PC-9 (cell line): ENCODE results near the gene GRM1. TPM values are rescaled to one million over a fixed set of nuclear protein-coding genes. Genes with fewer than 3 reads are reported as not detected.

Source experiments
- BruUV-seq: library from RNA; stranded (reverse); fragments of 400-500 nt; replicated peaks from 2 replicates; lab custom pipeline; 2021; lab: Mats Ljungman, UMichigan
- CTCF ChIA-PET: fragments of 300-600 bp; sonication (Branson Sonifier 250); formaldehyde crosslinking; loops from one replicate; lab custom pipeline; 2022; ENCODE audit warnings: antibody characterized with exemption; lab: Charles Lee
- POLR2A ChIA-PET: fragments of 300-600 bp; sonication (Branson Sonifier 250); formaldehyde crosslinking; loops from one replicate; lab custom pipeline; 2022; ENCODE audit warnings: antibody characterized with exemption; ENCODE audit not compliant: unreplicated experiment; lab: Charles Lee
- DNase-seq, 2 experiments: peaks; one replicate each; pipeline versions ENCODE4 v3.0.0 to v3.0.0-alpha.2; 2015 to 2022; ENCODE audit warnings: mixed read lengths in 1 of 2
- H2AFZ ChIP-seq: fragments of 200-600 bp; sonication (generic); 2 replicates; pipeline ENCODE4 v1.8.1; 2017; ENCODE audit warnings: antibody characterized with exemption
- H3F3A ChIP-seq: fragments of 200-600 bp; sonication (generic); 2 replicates; pipeline ENCODE4 v1.8.1; 2017; ENCODE audit warnings: antibody characterized with exemption, mild to moderate bottlenecking, low read depth; ENCODE audit not compliant: insufficient read depth
- H3K27ac ChIP-seq: fragments of 200-600 bp; sonication (generic); 2 replicates; pipeline ENCODE4 v1.6.1; 2016; ENCODE audit warnings: mixed run types
- H3K27me3 ChIP-seq: fragments of 200-600 bp; sonication (generic); 2 replicates; pipeline ENCODE4 v1.6.1; 2016; ENCODE audit warnings: low read depth, mixed run types; ENCODE audit not compliant: insufficient read depth
- H3K36me3 ChIP-seq: fragments of 200-600 bp; sonication (generic); 2 replicates; pipeline ENCODE4 v1.6.1; 2016; ENCODE audit warnings: low read depth, mixed run types
- H3K4me1 ChIP-seq: fragments of 200-600 bp; sonication (generic); replicated peaks from 2 replicates; pipeline ENCODE4 v1.6.1; 2016; ENCODE audit warnings: mixed run types; ENCODE audit not compliant: insufficient read depth
- H3K4me2 ChIP-seq: fragments of 200-600 bp; sonication (generic); 2 replicates; pipeline ENCODE4 v1.6.1; 2017; ENCODE audit warnings: mixed run types
- H3K4me3 ChIP-seq: fragments of 200-600 bp; sonication (generic); 2 replicates; pipeline ENCODE4 v1.6.1; 2016; ENCODE audit warnings: mixed run types
- H3K79me2 ChIP-seq: fragments of 200-600 bp; sonication (generic); 2 replicates; pipeline ENCODE4 v1.6.1; 2017; ENCODE audit warnings: low read depth, mixed run types
- H3K9me2 ChIP-seq: fragments of 200-600 bp; sonication (generic); 2 replicates; pipeline ENCODE4 v1.8.1; 2017; ENCODE audit warnings: mild to moderate bottlenecking; ENCODE audit not compliant: insufficient read depth
- H3K9me3 ChIP-seq: fragments of 200-600 bp; sonication (generic); 2 replicates; pipeline ENCODE4 v1.8.1; 2016; ENCODE audit warnings: low read depth; ENCODE audit not compliant: insufficient read depth
- H4K20me1 ChIP-seq: fragments of 200-600 bp; sonication (generic); 2 replicates; pipeline ENCODE4 v1.8.1; 2017; ENCODE audit not compliant: insufficient read depth
- EZH2 ChIP-seq: fragments of 200-600 bp; sonication (generic); IDR thresholded peaks from 2 replicates; pipeline ENCODE4 v1.8.0; 2017; ENCODE audit warnings: antibody characterized with exemption, low read depth
- intact Hi-C: fragments of 100-400 bp; cut with micrococcal nuclease; formaldehyde crosslinking; loops from one replicate; pipeline ENCODE4 v1.10.0; 2022; ENCODE audit not compliant: unreplicated experiment
- total RNA-seq: library from RNA; stranded (reverse); gene quantifications from 2 replicates; pipeline ENCODE4 v1.2.3, GENCODE V29; 2021
- TF ChIP-seq, protein P1 (sequence below): fragments of 200-600 bp; sonication (generic); conservative IDR thresholded peaks from 2 replicates; pipeline ENCODE4 v1.6.1; 2017; ENCODE audit warnings: mixed run types, antibody characterized with exemption, mild to moderate bottlenecking, moderate library complexity

Gene GRM1
- total RNA-seq, 1 experiment from 2014 or later: 0.26 TPM

GRCh38 chr6:146154197-146154596 is 125.3 kb downstream of the GRM1 start:
- Histone ChIP-seq H3K27me3 (no peaks in the 10 kb centered on the region), H3K9me2 (no peaks in the 10 kb centered on the region), H3K36me3 (no peaks in the 10 kb centered on the region), H3K27ac (no peak overlapping the region), H3K79me2 (no peaks in the 10 kb centered on the region), H4K20me1 (no peaks in the 10 kb centered on the region; the same call in 1 of the 2 replicates), H3K4me3 (no peak overlapping the region), H3F3A (no peaks in the 10 kb centered on the region), H3K4me1 (no peaks in the 10 kb centered on the region; the same call in 1 of the 2 replicates), H2AFZ (no peak overlapping the region), H3K9me3 (no peaks in the 10 kb centered on the region), H3K4me2 (no peak overlapping the region)
- DNase-seq: no peak
- intact Hi-C loops: no loop called here
- ChIA-PET CTCF (no interaction called here), POLR2A (no interaction called here)
- BruUV-seq: no TSS peak
- TF ChIP-seq, protein P1, sequence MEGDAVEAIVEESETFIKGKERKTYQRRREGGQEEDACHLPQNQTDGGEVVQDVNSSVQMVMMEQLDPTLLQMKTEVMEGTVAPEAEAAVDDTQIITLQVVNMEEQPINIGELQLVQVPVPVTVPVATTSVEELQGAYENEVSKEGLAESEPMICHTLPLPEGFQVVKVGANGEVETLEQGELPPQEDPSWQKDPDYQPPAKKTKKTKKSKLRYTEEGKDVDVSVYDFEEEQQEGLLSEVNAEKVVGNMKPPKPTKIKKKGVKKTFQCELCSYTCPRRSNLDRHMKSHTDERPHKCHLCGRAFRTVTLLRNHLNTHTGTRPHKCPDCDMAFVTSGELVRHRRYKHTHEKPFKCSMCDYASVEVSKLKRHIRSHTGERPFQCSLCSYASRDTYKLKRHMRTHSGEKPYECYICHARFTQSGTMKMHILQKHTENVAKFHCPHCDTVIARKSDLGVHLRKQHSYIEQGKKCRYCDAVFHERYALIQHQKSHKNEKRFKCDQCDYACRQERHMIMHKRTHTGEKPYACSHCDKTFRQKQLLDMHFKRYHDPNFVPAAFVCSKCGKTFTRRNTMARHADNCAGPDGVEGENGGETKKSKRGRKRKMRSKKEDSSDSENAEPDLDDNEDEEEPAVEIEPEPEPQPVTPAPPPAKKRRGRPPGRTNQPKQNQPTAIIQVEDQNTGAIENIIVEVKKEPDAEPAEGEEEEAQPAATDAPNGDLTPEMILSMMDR: no peak
- TF ChIP-seq EZH2: no peak

GRCh38 chr6:146161664-146162063 is 132.8 kb downstream of the GRM1 start:
- Histone ChIP-seq H3K9me2 (no peaks in the 10 kb centered on the region), H3K9me3 (no peaks in the 10 kb centered on the region), H2AFZ (no peak overlapping the region), H3F3A (no peaks in the 10 kb centered on the region), H3K27ac (no peak overlapping the region), H3K4me3 (no peak overlapping the region), H3K36me3 (no peaks in the 10 kb centered on the region), H4K20me1 (no peaks in the 10 kb centered on the region), H3K4me2 (no peak overlapping the region), H3K27me3 (no peaks in the 10 kb centered on the region), H3K79me2 (no peaks in the 10 kb centered on the region), H3K4me1 (no peaks in the 10 kb centered on the region)
- no peak for DNase-seq
- TF ChIP-seq, protein P1: no peak
- no peak for TF ChIP-seq EZH2
- POLR2A ChIA-PET: no interaction called here
- no TSS peak for BruUV-seq
- intact Hi-C loops: no loop called here
- CTCF ChIA-PET: no interaction called here

GRCh38 chr6:146169872-146170271 is 141.0 kb downstream of the GRM1 start:
- H3F3A ChIP-seq: no peaks in the 10 kb centered on the region
- no peak overlapping the region for H3K27ac ChIP-seq
- intact Hi-C loops: no loop called here
- H3K27me3 ChIP-seq: no peaks in the 10 kb centered on the region
- 0 out of 2 replicates have a peak overlapping the region, but pooled peaks have one; percentile 21 for H2AFZ ChIP-seq
- CTCF ChIA-PET: no interaction called here
- H3K9me2 ChIP-seq: no peaks in the 10 kb centered on the region
- no peaks in the 10 kb centered on the region for H3K36me3 ChIP-seq
- no peak for DNase-seq
- no peaks in the 10 kb centered on the region for H4K20me1 ChIP-seq
- H3K4me2 ChIP-seq: no peak overlapping the region
- no peaks in the 10 kb centered on the region for H3K79me2 ChIP-seq
- POLR2A ChIA-PET: no interaction called here
- TF ChIP-seq EZH2: no peak
- TF ChIP-seq, protein P1: no peak
- H3K9me3 ChIP-seq: no peaks in the 10 kb centered on the region
- no peak overlapping the region for H3K4me3 ChIP-seq
- H3K4me1 ChIP-seq: no peaks in the 10 kb centered on the region
- BruUV-seq: no TSS peak
